CD4-positive, alpha-beta T cell (primary cell): ENCODE measurements around the gene STK17A. TPM values are rescaled to one million over a fixed set of nuclear protein-coding genes. Genes with fewer than 3 reads are reported as not detected.

Experiments
- ATAC-seq: fragments of 200-7000 bp; cut with Tn5 transposase; one replicate; pipeline ENCODE4 v1.10.0; 2022; ENCODE audit warnings: mild to moderate bottlenecking; ENCODE audit not compliant: poor library complexity
- CTCF ChIA-PET: fragments of 350-600 bp; sonication (Branson Sonifier 250); formaldehyde crosslinking; loops from one replicate; lab custom pipeline; 2021; ENCODE audit warnings: antibody characterized with exemption, inconsistent platforms; lab: Charles Lee
- POLR2A ChIA-PET: fragments of 350-600 bp; sonication (Branson Sonifier 250); formaldehyde crosslinking; loops from one replicate; lab custom pipeline; 2021; ENCODE audit warnings: antibody characterized with exemption, inconsistent platforms; lab: Charles Lee
- DNase-seq, 14 experiments: peaks; one replicate each; pipeline ENCODE4 v3.0.0-alpha.2; 2013 to 2020; ENCODE audit warnings: mixed read lengths in 2 of 14
- H3K27ac ChIP-seq, 2 donors: one replicate each; pipeline versions ENCODE4 v1.5.1 to v1.7.0; 2013; ENCODE audit warnings: low read length in 2 of 2, low read depth in 1 of 2, mild to moderate bottlenecking in 1 of 2
- H3K27me3 ChIP-seq, 2 experiments: 1 replicate in 1 of 2; 2 replicates in 1 of 2; pipeline versions ENCODE4 v1.6.1 to v1.7.0; 2013; ENCODE audit warnings: low read length in 2 of 2, control low read depth in 1 of 2, mild to moderate bottlenecking in 1 of 2, moderate library complexity in 1 of 2; ENCODE audit not compliant: insufficient read depth in 2 of 2, control insufficient read depth in 1 of 2
- H3K36me3 ChIP-seq: one replicate; pipeline ENCODE4 v1.6.1; 2013; ENCODE audit warnings: low read length, control low read depth; ENCODE audit not compliant: insufficient read depth
- H3K4me1 ChIP-seq: one replicate; pipeline ENCODE4 v1.6.1; 2013; ENCODE audit warnings: low read length, control low read depth; ENCODE audit not compliant: insufficient read depth
- H3K4me3 ChIP-seq: one replicate; pipeline ENCODE4 v1.5.1; 2013; ENCODE audit warnings: mild to moderate bottlenecking, low read length, moderate library complexity
- H3K9me3 ChIP-seq, 2 experiments: 1 replicate in 1 of 2; 2 replicates in 1 of 2; pipeline versions ENCODE4 v1.6.1 to v1.7.0; 2013; ENCODE audit warnings: low read length in 2 of 2, mild to moderate bottlenecking in 2 of 2, control low read depth in 1 of 2, moderate library complexity in 1 of 2; ENCODE audit not compliant: control insufficient read depth in 1 of 2, insufficient read depth in 1 of 2
- H3K27ac Mint-ChIP-seq: one replicate; pipeline ENCODE4 v1.8.0; 2020; ENCODE audit warnings: mixed read lengths
- H3K27me3 Mint-ChIP-seq: one replicate; pipeline ENCODE4 v1.8.0; 2021; ENCODE audit warnings: mixed read lengths
- H3K36me3 Mint-ChIP-seq: one replicate; pipeline ENCODE4 v1.8.0; 2021; ENCODE audit warnings: low read depth, mixed read lengths
- H3K4me1 Mint-ChIP-seq: one replicate; pipeline ENCODE4 v1.8.0; 2021; ENCODE audit warnings: low read depth, mixed read lengths
- H3K4me3 Mint-ChIP-seq: one replicate; pipeline ENCODE4 v1.8.0; 2020; ENCODE audit warnings: mild to moderate bottlenecking, mixed read lengths
- H3K9me3 Mint-ChIP-seq: one replicate; pipeline ENCODE4 v1.8.0; 2020; ENCODE audit warnings: mixed read lengths
- intact Hi-C, 2 experiments: fragments of 100-400 bp; cut with DNase I in 1 of 2; cut with micrococcal nuclease in 1 of 2; formaldehyde crosslinking; loops; one replicate each; pipeline versions ENCODE4 v1.15.1 to v1.9.0; 2023 to 2025; cut with DNase I, micrococcal nuclease
- total RNA-seq, 174 experiments: library from RNA in 2 of 174; stranded (reverse) in 2 of 174; gene quantifications; one replicate each; pipeline ENCODE4 v1.2.3 and lab custom pipeline; 2021 to 2026
- TF ChIP-seq, protein P1 (sequence below): fragments of 200-600 bp; IDR thresholded peaks from one replicate; pipeline ENCODE4 v1.8.0; 2022; ENCODE audit warnings: antibody characterized with exemption, mild to moderate bottlenecking

STK17A gene
- total RNA-seq, 2 experiments from 2014 or later, result 213 to 218 TPM

DNA sequence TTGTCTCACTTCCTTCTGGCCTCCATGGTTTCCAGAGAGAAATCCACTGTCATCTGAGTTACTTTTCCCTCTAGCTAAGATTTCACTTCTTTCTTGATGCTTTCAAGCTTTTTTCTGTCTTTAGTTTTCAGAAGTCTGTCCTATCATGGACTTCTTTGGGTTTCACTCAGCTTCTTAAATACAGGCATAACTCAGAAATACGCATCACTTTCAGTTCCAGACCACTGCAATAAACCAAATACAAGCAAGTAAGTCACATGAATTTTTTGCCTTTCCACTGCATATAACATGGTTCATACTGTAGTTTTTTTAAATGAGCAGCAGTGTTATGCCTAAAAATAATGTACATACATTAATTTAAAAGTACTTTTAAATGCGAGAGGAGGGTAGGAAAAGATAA lies 48.7 kb downstream of the STK17A start:
- Mint-ChIP-seq H3K27ac (no peak overlapping the region), H3K9me3 (no peaks in the 10 kb centered on the region), H3K27me3 (no peaks in the 10 kb centered on the region), H3K4me3 (peak overlapping the region; percentile 70), H3K4me1 (peaks cover 95% of the 10 kb centered on the region), H3K36me3 (peaks cover 94% of the 10 kb centered on the region)
- ChIA-PET CTCF (interaction anchor here (0.6 to 3.3 kb wide), 3 partner anchors 20 to 69 kb away, joined by 3 to 12 read pairs (median 4); partner anchors contain the start of gene STK17A), POLR2A (interaction anchor here (0.7 to 5.1 kb wide), 9 partner anchors 10 to 69 kb away, joined by 3 to 60 read pairs (median 3); partner anchors contain the start of gene STK17A)
- DNase-seq (no peak), ATAC-seq (peak; percentile 40)
- Histone ChIP-seq H3K36me3 (peaks cover 82% of the 10 kb centered on the region), H3K9me3 (no peaks in the 10 kb centered on the region), H3K27ac (no peak overlapping the region), H3K4me1 (peaks cover 38% of the 10 kb centered on the region), H3K4me3 (no peak overlapping the region), H3K27me3 (no peaks in the 10 kb centered on the region)
- intact Hi-C loops, result loop anchor here (1.0 to 2.0 kb wide), 2 partner anchors 9 to 15 kb away; no protein-coding TSS in a partner anchor
- TF ChIP-seq, protein P1, sequence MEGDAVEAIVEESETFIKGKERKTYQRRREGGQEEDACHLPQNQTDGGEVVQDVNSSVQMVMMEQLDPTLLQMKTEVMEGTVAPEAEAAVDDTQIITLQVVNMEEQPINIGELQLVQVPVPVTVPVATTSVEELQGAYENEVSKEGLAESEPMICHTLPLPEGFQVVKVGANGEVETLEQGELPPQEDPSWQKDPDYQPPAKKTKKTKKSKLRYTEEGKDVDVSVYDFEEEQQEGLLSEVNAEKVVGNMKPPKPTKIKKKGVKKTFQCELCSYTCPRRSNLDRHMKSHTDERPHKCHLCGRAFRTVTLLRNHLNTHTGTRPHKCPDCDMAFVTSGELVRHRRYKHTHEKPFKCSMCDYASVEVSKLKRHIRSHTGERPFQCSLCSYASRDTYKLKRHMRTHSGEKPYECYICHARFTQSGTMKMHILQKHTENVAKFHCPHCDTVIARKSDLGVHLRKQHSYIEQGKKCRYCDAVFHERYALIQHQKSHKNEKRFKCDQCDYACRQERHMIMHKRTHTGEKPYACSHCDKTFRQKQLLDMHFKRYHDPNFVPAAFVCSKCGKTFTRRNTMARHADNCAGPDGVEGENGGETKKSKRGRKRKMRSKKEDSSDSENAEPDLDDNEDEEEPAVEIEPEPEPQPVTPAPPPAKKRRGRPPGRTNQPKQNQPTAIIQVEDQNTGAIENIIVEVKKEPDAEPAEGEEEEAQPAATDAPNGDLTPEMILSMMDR, result no peak

DNA sequence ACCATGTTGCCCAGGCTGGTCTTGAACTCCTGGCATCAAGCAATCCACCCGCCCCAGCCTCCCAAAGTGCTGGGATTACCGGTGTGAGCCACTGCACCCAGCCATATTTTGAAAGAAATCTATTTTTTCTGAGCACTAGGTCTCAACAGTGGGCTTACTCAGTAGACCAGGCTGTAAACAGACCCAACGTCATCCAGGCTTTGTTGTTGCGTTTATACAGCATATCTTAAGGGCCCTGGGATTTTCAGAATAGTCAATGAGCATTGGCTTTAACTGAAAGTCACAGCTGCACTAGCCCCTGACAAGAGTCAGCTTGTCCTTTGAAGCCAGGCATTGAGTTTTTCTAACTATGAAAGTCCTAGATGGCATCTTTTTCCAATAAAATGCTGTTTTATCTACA lies 49.8 kb downstream of the STK17A start:
- DNase-seq (peak in 1 of 14 experiments; percentile 34), ATAC-seq (peak; percentile 26)
- H3K4me1 Mint-ChIP-seq, result peaks cover 95% of the 10 kb centered on the region
- POLR2A ChIA-PET, result interaction anchor here (0.7 to 5.1 kb wide), 13 partner anchors 12 to 126 kb away, joined by 3 to 60 read pairs (median 6); partner anchors contain the start of genes BLVRA and STK17A
- Histone ChIP-seq H3K27me3 (no peaks in the 10 kb centered on the region), H3K9me3 (no peaks in the 10 kb centered on the region), H3K4me1 (peaks cover 47% of the 10 kb centered on the region), H3K27ac (peak overlapping the region; percentile 3 to 24), H3K4me3 (no peak overlapping the region), H3K36me3 (peaks cover 80% of the 10 kb centered on the region)
- H3K36me3 Mint-ChIP-seq, result peaks cover 94% of the 10 kb centered on the region
- H3K9me3 Mint-ChIP-seq, result no peaks in the 10 kb centered on the region
- H3K27ac Mint-ChIP-seq, result no peak overlapping the region
- H3K27me3 Mint-ChIP-seq, result no peaks in the 10 kb centered on the region
- TF ChIP-seq, protein P1, result no peak
- intact Hi-C loops, result loop anchor here in 1 of 2 experiments (2.0 kb wide), 1 partner anchor 16 kb away; no protein-coding TSS in a partner anchor
- peak overlapping the region; percentile 70 for H3K4me3 Mint-ChIP-seq
- CTCF ChIA-PET, result interaction anchor here (1.2 to 3.3 kb wide), 3 partner anchors 14 to 68 kb away, joined by 4 to 13 read pairs (median 12); partner anchors contain the start of gene STK17A

DNA sequence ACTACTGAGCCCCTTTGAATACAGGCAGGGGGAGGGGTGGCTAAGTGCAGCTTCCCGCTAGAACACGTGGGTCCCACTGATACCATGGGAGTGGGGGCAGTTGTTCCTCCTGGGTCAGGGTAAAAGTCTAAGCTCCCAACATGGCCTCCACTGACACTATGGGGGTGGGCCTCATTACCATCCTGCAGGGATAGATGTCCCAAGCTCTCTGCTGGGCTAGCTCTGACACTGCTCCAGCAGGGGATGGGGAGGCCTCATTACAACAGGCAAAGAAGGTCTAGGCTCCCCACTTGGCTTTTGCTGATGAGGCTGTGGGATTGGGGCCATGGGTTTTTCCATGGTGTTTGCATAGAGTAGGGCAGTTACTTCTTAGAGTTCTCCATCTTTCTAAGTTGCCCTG lies 51.5 kb downstream of the STK17A start:
- no peak overlapping the region for H3K4me3 ChIP-seq
- Mint-ChIP-seq H3K27me3 (no peaks in the 10 kb centered on the region), H3K4me3 (no peak overlapping the region), H3K4me1 (peaks cover 93% of the 10 kb centered on the region), H3K36me3 (peaks cover 93% of the 10 kb centered on the region), H3K27ac (no peak overlapping the region), H3K9me3 (no peaks in the 10 kb centered on the region)
- DNase-seq (no peak), ATAC-seq (no peak)
- ChIA-PET POLR2A (interaction anchor here (0.8 to 5.1 kb wide), 7 partner anchors 10 to 66 kb away, joined by 3 to 60 read pairs (median 6); partner anchors contain the start of gene STK17A), CTCF (interaction anchor here (1.1 to 3.3 kb wide), 4 partner anchors 11 to 66 kb away, joined by 4 to 13 read pairs (median 10); partner anchors contain the start of gene STK17A)
- intact Hi-C loops, result no loop called here
- H3K36me3 ChIP-seq, result peaks cover 80% of the 10 kb centered on the region
- H3K27me3 ChIP-seq, result no peaks in the 10 kb centered on the region
- H3K9me3 ChIP-seq, result no peaks in the 10 kb centered on the region
- peaks cover 54% of the 10 kb centered on the region for H3K4me1 ChIP-seq
- peak overlapping the region in 1 of 2 donors; percentile 26 for H3K27ac ChIP-seq
- TF ChIP-seq, protein P1, result no peak
